Measurements from ENCODE around the gene LRTM2.
"Not testable (repeated sequence)": the region's sequence is repeated elsewhere in the genome, so short reads cannot be mapped to it uniquely, and the experiment has no call there.

Gene LRTM2

GRCh38 chr12:1811281-1811947 is 9.0 kb upstream of the LRTM2 start:
- DNase-seq (ENCODE audit: low read depth in 2 of 2): peak; percentile 39

- no peak for DNase-seq (ENCODE audit: low read depth in 2 of 2)
These were observed 8.4 kb upstream of the LRTM2 start for GRCh38 chr12:1811948-1812291.

- no peak for DNase-seq (ENCODE audit: low read depth in 2 of 2)
These were observed 7.6 kb upstream of the LRTM2 start for GRCh38 chr12:1812650-1813302.

GRCh38 chr12:1814266-1814665 is 6.1 kb upstream of the LRTM2 start:
- DNase-seq (ENCODE audit: low read depth in 2 of 2): no peak

GRCh38 chr12:1815108-1815507 is 5.3 kb upstream of the LRTM2 start:
- no peak for DNase-seq (ENCODE audit: low read depth in 2 of 2)

- DNase-seq (ENCODE audit: low read depth in 2 of 2): no peak
These were observed 4.3 kb upstream of the LRTM2 start for GRCh38 chr12:1815814-1816729.

GRCh38 chr12:1816730-1817348 is 3.5 kb upstream of the LRTM2 start:
- no peak for DNase-seq (ENCODE audit: low read depth in 2 of 2)

GRCh38 chr12:1817928-1818327 is 2.4 kb upstream of the LRTM2 start:
- DNase-seq (ENCODE audit: low read depth in 2 of 2): not testable (repeated sequence)

- no peak for DNase-seq (ENCODE audit: low read depth in 2 of 2)
These were observed 1.3 kb upstream of the LRTM2 start for GRCh38 chr12:1819050-1819449.

GRCh38 chr12:1819571-1819970 is 794 bp upstream of the LRTM2 start:
- DNase-seq (ENCODE audit: low read depth in 2 of 2): no peak

GRCh38 chr12:1820896-1821291 is 529 bp downstream of the LRTM2 start:
- DNase-seq (ENCODE audit: low read depth in 2 of 2): no peak

- no peak for DNase-seq (ENCODE audit: low read depth in 2 of 2)
These were observed 1.4 kb downstream of the LRTM2 start for GRCh38 chr12:1821805-1822204.

GRCh38 chr12:1822699-1823098 is 2.3 kb downstream of the LRTM2 start:
- no peak for DNase-seq (ENCODE audit: low read depth in 2 of 2)

- DNase-seq (ENCODE audit: low read depth in 2 of 2): no peak
These were observed 2.9 kb downstream of the LRTM2 start for GRCh38 chr12:1823237-1823636.

GRCh38 chr12:1825382-1826102 is 5.2 kb downstream of the LRTM2 start:
- no peak for DNase-seq (ENCODE audit: low read depth in 2 of 2)

GRCh38 chr12:1826401-1826800 is 6.0 kb downstream of the LRTM2 start:
- DNase-seq (ENCODE audit: low read depth in 2 of 2): no peak

- no peak for DNase-seq (ENCODE audit: low read depth in 2 of 2)
These were observed 6.7 kb downstream of the LRTM2 start for GRCh38 chr12:1826867-1827705.

- no peak for DNase-seq (ENCODE audit: low read depth in 2 of 2)
These were observed 7.8 kb downstream of the LRTM2 start for GRCh38 chr12:1827826-1828805.

GRCh38 chr12:1828856-1829255 is 8.5 kb downstream of the LRTM2 start:
- DNase-seq (ENCODE audit: low read depth in 2 of 2): no peak
